Measurements from ENCODE around the gene ABCA10. TPM values are rescaled to one million over a fixed set of nuclear protein-coding genes. Genes with fewer than 3 reads are reported as not detected.

The ABCA10 gene
- polyA plus RNA-seq, 1 donor: 7.5 TPM

DNA sequence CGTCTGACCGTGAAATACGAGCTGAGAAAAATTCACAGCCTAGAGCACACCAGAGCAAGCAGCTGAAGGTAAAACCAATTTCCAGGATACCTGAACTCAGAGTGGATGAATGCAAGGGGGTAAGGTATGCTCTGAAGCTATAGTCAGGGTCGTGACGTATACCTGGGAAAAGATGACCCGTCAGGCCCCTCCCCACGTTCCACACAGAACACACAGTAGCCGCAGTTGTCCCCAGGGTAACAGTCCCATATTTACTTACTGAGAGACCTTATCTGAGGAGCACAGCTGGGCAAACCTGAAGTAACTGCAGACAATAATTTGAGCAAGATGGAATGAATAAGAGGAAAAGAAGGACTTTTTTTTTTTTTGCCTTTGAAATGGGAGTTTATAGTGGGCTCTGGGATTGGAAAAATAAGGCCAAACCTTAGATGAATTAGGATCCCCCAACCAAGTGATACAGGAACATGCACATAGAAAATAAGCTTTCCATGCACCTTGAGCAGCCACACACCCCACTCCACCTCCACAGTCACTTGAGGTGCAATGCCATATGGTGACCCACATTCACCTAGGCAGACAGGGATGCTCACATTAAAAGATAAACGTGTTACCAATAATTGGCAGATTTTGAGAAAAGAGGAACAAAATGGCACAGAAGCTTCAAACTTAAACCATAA, 124.9 kb downstream of the ABCA10 start:
- Histone ChIP-seq H3K27me3 (ENCODE audit: control insufficient read depth, insufficient read depth, low read length) (no peaks in the 10 kb centered on the region), H3K27ac (ENCODE audit: low read length) (no peak overlapping the region), H3K36me3 (ENCODE audit: control insufficient read depth, insufficient read depth, low read length) (no peaks in the 10 kb centered on the region), H3K4me3 (ENCODE audit: low read length) (no peak overlapping the region), H3K4me1 (ENCODE audit: control insufficient read depth, insufficient read depth, low read length) (no peaks in the 10 kb centered on the region), H3K9me3 (ENCODE audit: control insufficient read depth, low read depth, low read length) (no peaks in the 10 kb centered on the region)
- peak; percentile 21 to 67 for DNase-seq
- no CpG with 5 or more reads among the region's 9 CpGs for WGBS (ENCODE audit: insufficient coverage, low lambda C conversion rate)

DNA sequence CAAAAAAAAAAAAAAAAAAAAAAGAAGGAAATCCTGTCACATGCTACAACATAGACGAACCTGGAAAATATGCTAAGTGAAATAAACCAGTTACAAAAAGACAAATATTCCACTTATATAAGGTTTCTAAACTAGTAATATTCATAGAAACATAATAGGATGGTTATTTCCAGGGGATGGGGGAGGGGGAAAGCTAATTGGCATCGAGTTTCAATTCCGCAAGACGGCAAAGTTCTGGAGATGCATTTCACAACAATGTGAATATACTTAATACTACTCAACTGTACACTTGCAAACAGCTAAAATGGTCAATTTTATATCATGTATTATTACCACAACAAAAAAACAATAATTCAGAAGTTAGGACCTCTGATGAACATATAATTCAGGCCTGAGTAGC, 130.0 kb downstream of the ABCA10 start:
- Histone ChIP-seq H3K9me3 (ENCODE audit: control insufficient read depth, low read depth, low read length) (no peaks in the 10 kb centered on the region), H3K4me3 (ENCODE audit: low read length) (no peak overlapping the region), H3K27ac (ENCODE audit: low read length) (no peak overlapping the region), H3K4me1 (ENCODE audit: control insufficient read depth, insufficient read depth, low read length) (no peaks in the 10 kb centered on the region), H3K36me3 (ENCODE audit: control insufficient read depth, insufficient read depth, low read length) (no peaks in the 10 kb centered on the region), H3K27me3 (ENCODE audit: control insufficient read depth, insufficient read depth, low read length) (no peaks in the 10 kb centered on the region)
- 80% methylated on average over 1 of the region's 4 CpGs for WGBS (ENCODE audit: insufficient coverage, low lambda C conversion rate)
- no peak for DNase-seq

Other genes with a start within 250 kb of the ABCA10 start
- gene ABCA9, start 167.9 kb downstream of the ABCA10 start, polyA plus RNA-seq: 2.1 TPM
- 1.6 TPM for gene ABCA6, start 86.9 kb downstream of the ABCA10 start, polyA plus RNA-seq
- 126 TPM for gene ABCA5, start 98.3 kb upstream of the ABCA10 start, polyA plus RNA-seq
- gene MAP2K6, start 185.9 kb upstream of the ABCA10 start, polyA plus RNA-seq: 13.4 TPM